D721Med (cell line): ENCODE measurements around the gene APLN.

Experiments used
- DNase-seq: peaks from one replicate; pipeline ENCODE4 v3.0.0; 2011; ENCODE audit warnings: low spot score; ENCODE audit not compliant: insufficient read length
- FAIRE-seq: peaks from 2 replicates; lab custom pipeline; 2011; peaks lifted over from hg19 to GRCh38; lab: Jason Lieb, UNC
- TF ChIP-seq, protein P1 (sequence below): IDR thresholded peaks from 2 replicates; pipeline ENCODE4 v1.5.1; 2012; ENCODE audit warnings: mild to moderate bottlenecking, control low read depth; ENCODE audit not compliant: insufficient read depth; ENCODE audit errors: missing control alignments

APLN gene

DNA sequence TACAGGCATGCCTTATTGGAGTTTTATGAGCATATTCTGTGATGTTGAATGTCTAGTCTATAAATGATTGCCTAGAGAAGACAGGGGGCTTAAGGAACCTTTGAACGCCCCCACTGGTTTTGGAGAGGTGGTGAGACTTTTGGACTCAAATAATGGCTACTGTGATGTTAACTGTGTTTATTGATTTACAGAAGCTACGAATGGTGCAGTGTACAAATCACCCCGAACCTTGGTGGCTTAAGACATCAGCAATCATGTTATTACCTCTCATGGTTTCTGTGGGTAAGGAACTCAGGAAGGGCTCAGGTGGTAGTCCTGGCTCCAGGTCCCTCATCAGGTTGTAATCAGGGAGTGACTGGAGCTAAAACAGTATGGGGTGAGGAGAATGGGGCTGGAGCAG, 33.3 kb upstream of the APLN start:
- no peak for FAIRE-seq
- TF ChIP-seq, protein P1, sequence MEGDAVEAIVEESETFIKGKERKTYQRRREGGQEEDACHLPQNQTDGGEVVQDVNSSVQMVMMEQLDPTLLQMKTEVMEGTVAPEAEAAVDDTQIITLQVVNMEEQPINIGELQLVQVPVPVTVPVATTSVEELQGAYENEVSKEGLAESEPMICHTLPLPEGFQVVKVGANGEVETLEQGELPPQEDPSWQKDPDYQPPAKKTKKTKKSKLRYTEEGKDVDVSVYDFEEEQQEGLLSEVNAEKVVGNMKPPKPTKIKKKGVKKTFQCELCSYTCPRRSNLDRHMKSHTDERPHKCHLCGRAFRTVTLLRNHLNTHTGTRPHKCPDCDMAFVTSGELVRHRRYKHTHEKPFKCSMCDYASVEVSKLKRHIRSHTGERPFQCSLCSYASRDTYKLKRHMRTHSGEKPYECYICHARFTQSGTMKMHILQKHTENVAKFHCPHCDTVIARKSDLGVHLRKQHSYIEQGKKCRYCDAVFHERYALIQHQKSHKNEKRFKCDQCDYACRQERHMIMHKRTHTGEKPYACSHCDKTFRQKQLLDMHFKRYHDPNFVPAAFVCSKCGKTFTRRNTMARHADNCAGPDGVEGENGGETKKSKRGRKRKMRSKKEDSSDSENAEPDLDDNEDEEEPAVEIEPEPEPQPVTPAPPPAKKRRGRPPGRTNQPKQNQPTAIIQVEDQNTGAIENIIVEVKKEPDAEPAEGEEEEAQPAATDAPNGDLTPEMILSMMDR: no peak
- no peak for DNase-seq

DNA sequence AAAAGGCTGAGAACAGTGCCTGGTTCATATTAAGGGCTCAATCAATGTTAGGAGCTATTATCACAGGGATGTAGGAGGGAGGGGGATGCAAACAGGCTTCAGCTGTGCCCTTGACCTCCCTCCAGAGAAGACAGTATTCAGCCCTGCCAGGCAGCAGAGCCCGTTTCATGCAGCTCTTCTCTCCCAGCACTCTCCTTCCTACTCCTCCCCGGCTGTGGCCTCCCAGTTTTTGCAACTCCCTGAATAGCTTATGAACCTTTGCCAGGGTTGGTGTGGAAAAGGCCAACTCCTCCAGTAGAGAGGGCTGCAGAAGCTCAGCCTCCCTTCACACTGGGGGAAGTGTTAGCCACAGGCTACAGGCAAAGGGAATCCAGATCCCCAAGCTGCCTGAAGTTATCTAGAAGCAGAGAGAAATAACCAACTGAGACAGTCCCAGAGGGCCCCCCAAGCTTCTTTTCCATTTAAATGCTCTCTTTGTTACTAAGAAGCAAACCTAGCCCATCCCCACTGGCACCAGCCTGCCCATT, 31.7 kb upstream of the APLN start:
- TF ChIP-seq, protein P1: no peak
- FAIRE-seq (no peak), DNase-seq (peak; percentile 25)

DNA sequence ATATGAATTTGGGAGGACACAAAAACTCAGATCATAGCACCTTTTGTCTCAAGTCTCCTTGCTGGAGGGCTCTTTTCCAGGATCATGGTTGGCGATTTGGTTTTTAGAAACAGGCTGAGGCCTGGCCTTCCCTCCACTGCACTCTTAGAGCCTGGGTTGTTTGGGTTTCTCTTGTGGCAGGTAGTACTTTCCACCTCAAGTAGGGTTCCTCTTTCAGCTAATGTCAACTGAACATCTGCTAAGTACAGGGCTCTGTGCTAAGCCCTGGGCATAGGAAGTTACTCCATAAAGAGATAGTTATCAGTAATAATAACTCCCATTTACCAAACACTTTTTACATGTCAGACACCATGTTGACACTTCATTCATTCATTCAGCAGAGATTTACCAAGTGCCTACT, 28.2 kb upstream of the APLN start:
- FAIRE-seq: no peak
- TF ChIP-seq, protein P1: no peak
- no peak for DNase-seq

DNA sequence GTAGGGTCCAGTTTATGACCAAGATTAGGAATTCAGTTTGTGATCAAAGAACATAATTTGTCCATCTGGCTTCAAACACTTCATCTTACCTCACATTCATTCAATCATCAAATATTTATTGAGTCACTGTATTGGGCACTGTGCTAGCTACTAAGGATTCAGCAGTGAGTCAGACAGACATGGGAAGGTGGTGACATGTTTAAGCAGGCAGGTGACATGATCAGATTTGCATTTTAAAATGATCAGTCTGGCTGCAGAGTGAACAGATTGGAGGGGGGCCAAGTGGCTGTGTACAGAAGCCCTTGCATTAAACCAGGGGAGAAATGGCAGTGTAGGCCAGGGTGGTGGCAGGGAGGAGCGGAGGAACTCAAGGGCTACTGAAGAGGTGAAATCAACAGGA, 25.1 kb upstream of the APLN start:
- TF ChIP-seq, protein P1: no peak
- no peak for FAIRE-seq
- no peak for DNase-seq

DNA sequence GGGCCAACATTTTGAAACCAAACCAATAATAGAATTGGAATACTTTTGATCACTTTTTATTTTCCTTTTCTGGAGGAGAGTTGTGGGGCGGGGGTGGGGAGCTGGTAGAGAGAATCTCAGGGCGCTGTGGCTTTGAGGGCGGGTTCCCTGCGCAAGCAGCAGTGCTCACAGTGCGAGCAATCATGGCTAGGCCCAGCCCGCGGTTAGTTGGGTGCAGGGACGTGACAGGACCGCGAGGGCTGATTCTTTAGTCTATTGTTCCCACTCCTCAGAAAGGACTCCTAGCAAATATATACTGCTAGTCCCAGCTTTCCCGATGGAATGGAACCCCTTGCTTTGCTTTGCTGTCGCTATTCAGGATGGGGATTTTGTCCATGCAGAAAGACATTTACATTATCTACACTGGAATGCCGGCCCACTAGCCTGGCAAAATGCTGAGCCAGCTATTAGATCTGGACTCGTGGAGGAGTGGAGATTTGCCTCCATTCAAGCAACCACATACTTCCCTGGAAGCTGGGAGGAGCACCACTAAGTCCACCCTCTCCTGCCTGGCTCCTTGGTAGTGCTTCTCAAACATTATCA, 23.9 kb upstream of the APLN start:
- no peak for DNase-seq
- TF ChIP-seq, protein P1: no peak
- no peak for FAIRE-seq

DNA sequence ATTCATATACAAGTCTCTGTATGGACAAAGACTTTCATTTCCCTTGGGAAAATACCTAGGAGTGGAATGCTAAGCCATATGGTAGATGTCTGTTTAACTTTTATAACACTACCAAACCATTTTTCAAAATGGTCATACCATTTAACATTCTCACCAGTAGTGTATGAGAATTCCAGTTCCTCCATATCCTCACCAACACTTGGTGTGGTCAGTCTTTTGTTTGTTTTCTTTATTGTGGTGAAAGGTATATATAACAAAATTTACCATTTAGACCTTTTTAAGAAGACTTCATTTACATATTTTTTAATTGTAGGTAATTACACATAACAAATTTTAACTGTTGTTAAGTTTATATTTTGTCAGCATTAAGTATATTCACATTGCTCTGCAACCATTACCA, 12.7 kb upstream of the APLN start:
- FAIRE-seq (no peak), DNase-seq (no peak)
- TF ChIP-seq, protein P1: no peak

DNA sequence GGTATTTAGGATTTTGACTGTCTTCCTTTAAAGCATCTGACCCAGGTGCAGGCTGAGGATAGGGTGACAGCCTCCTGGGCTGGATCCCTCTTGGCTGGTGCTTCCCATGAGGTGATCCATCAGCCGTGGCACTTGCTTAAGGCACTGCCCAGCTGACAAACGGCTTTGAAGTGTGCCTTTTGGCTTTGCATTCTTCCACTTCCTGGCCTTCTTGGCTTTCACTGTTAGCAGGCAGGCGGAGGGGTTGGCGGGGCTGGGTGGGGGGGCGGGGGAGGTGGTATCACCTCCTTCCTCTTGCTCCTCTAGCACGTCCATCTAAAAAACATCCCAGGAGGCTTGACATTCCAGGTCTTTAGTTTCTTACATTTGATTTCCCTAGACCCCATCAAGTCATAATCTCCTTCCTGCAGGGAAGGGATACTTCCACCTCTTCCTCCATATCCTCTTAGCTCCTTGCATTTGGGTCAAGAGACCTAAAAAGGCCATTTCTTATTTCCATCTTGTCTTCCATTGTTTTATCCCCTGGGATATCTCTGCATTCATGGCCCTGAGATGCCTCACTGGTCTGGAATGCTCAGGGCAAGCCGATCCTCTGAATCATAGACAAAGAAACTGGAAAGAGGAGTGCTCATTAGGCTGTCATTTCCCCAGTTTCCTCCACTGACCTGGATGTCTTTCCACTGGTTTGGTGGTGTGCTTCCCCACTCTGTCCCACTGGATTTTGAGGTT, 11.3 kb upstream of the APLN start:
- TF ChIP-seq, protein P1: no peak
- FAIRE-seq: no peak
- DNase-seq: no peak
